Measurements from ENCODE around the gene LRRK1. TPM values are rescaled to one million over a fixed set of nuclear protein-coding genes. Genes with fewer than 3 reads are reported as not detected.
"Not testable (repeated sequence)": the region's sequence is repeated elsewhere in the genome, so short reads cannot be mapped to it uniquely, and the experiment has no call there.

LRRK1 gene
- polyA plus RNA-seq, 1 donor from 2014 or later = 13.2 TPM

DNA sequence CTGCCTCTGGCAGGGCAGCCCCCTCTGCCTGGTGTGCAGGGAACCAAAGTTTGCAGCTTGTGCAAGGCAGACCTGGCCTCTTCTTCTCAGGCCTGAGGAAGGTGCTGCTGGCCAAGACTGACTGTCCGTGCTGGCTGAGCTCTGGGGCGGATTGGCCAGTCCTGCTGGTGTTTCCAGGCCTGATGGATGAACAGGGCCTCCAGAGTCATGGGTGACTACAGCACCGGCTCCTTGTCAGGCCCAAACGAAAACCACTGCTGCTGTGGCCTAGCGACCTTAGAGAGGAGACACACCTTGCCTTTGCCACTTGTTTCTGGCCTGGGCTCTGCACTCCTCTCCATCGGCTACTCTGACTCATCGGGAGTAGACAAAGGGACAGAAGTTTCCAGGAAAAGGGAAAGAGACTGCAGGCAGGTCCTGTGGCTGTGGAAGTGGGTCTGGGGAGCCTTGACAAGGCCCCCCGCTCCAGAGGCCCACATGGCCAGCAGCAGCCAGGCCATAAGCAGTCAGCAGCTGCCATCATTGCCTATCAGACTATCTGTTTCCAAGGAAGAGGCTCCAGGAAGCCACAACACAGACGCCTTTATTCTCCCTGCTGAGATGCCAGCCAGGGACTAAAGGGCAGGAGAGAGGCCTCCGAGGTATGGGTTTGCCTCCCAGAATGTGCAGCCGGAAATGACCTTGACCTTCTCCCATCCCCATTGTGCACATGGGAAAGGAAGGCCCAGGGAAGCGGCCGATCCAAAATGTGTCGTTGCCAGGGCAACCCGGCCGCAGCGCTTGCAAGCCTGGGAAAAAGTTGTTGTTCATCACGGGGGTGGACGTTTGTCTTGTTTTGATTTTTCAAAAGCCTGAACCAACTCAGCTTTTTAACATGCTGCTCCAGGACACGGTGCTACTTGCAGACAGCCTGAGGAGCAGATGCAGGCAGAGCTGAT, 172.2 kb downstream of the LRRK1 start:
- H3K36me3 Mint-ChIP-seq = no peaks in the 10 kb centered on the region
- H3K27me3 Mint-ChIP-seq = peaks cover 5% of the 10 kb centered on the region
- peak overlapping the region in 1 of 4 donors; percentile 23 for H3K4me3 Mint-ChIP-seq
- H3K27ac Mint-ChIP-seq = no peak overlapping the region
- H3K9me3 Mint-ChIP-seq = peaks cover 0 to 2% (median 0%) of the 10 kb centered on the region in 3 donors
- H3K4me1 Mint-ChIP-seq = no peaks in the 10 kb centered on the region

DNA sequence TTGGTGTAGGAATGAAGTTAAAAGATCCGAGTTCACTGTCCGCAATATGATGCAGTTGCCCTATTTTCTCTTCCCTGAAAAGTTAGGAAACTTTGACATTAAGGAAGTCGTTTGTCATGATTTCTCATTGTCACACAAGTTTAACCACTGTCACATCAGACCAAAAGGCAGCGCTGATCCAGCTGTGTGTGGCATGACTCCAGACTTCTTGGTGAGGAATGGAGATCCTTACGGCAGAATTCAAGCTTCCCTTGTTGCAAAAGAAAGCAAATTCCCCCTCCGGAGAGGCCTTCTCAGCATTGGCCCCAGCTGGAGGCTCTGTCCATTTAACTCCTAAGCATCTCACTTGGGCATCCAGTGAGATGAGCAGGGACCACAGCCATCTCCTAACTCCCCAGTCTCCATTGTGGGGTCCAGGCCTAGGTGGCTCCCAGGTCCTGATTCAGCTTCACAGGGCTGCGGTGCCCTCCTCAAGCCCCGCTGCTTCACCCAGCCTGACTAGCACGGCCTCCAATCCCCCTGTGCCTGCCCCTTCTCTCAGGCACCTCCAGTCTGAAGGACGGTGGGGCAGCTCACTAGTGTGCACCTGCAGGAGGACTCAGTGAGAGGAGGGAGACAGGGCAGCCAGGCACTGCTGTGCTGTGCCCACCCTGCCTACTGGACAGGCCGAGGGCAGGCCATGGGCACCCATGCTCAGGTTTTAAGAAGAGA, 173.2 kb downstream of the LRRK1 start:
- Mint-ChIP-seq H3K36me3 (peaks cover 2% of the 10 kb centered on the region), H3K4me1 (no peaks in the 10 kb centered on the region), H3K27ac (no peak overlapping the region), H3K9me3 (peaks cover 0 to 2% (median 0%) of the 10 kb centered on the region in 3 donors), H3K4me3 (peak overlapping the region in 1 of 4 donors; percentile 23), H3K27me3 (peaks cover 3% of the 10 kb centered on the region)

GRCh38 chr15:101092867-101093202, 173.7 kb downstream of the LRRK1 start:
- no peak overlapping the region for H3K27ac Mint-ChIP-seq
- H3K4me1 Mint-ChIP-seq = no peaks in the 10 kb centered on the region
- H3K27me3 Mint-ChIP-seq = peaks cover 3% of the 10 kb centered on the region
- H3K9me3 Mint-ChIP-seq = peaks cover 0 to 2% (median 0%) of the 10 kb centered on the region in 3 donors
- H3K4me3 Mint-ChIP-seq = no peak overlapping the region
- H3K36me3 Mint-ChIP-seq = peaks cover 2% of the 10 kb centered on the region

- peaks cover 3% of the 10 kb centered on the region for H3K27me3 Mint-ChIP-seq
- peaks cover 2% of the 10 kb centered on the region for H3K36me3 Mint-ChIP-seq
- no peak overlapping the region for H3K4me3 Mint-ChIP-seq
- no peaks in the 10 kb centered on the region for H3K4me1 Mint-ChIP-seq
- no peak overlapping the region for H3K27ac Mint-ChIP-seq
- peaks cover 0 to 2% (median 0%) of the 10 kb centered on the region in 3 donors for H3K9me3 Mint-ChIP-seq
Measured at GRCh38 chr15:101093958-101094357, 174.8 kb downstream of the LRRK1 start.

- not testable (repeated sequence) for H3K36me3 Mint-ChIP-seq, H3K9me3 Mint-ChIP-seq, H3K27ac Mint-ChIP-seq, H3K4me1 Mint-ChIP-seq, H3K4me3 Mint-ChIP-seq, H3K27me3 Mint-ChIP-seq
Measured at GRCh38 chr15:101095796-101096406, 176.7 kb downstream of the LRRK1 start.

GRCh38 chr15:101097111-101097510, 178.0 kb downstream of the LRRK1 start:
- Mint-ChIP-seq H3K36me3 (peaks cover 2% of the 10 kb centered on the region), H3K9me3 (peaks cover 0 to 4% (median 4%) of the 10 kb centered on the region in 3 donors), H3K27ac (no peak overlapping the region), H3K4me1 (peaks cover 0 to 2% (median 0%) of the 10 kb centered on the region in 3 donors), H3K4me3 (no peak overlapping the region), H3K27me3 (no peaks in the 10 kb centered on the region)

GRCh38 chr15:101099183-101099582, 180.0 kb downstream of the LRRK1 start:
- peaks cover 0 to 2% (median 0%) of the 10 kb centered on the region in 3 donors for H3K4me1 Mint-ChIP-seq
- no peak overlapping the region for H3K4me3 Mint-ChIP-seq
- H3K36me3 Mint-ChIP-seq = peaks cover 2% of the 10 kb centered on the region
- peaks cover 0 to 4% (median 4%) of the 10 kb centered on the region in 3 donors for H3K9me3 Mint-ChIP-seq
- no peak overlapping the region for H3K27ac Mint-ChIP-seq
- no peaks in the 10 kb centered on the region for H3K27me3 Mint-ChIP-seq

DNA sequence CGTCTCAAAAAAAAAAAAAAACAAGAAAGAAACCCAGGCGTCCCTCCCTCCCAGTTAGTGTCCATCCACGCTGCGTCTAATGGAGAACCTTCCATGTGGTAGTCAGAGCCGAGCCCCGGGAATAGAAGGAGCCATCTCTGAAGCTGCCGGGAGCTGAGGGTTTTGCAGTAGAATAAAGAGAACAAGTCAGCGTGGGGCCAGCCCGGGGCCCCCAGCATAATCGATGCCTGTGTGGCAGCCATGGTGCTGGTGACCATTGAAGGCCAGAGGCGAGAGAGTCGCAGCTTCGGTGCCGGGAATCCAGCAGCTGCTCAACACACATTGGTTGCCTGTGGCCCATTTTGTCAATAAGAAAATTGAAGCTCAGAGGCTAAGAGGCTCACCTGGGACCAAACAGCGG, 181.0 kb downstream of the LRRK1 start:
- Mint-ChIP-seq H3K4me3 (no peak overlapping the region), H3K27me3 (no peaks in the 10 kb centered on the region), H3K9me3 (peaks cover 0 to 4% (median 2%) of the 10 kb centered on the region in 3 donors), H3K4me1 (peaks cover 0 to 2% (median 0%) of the 10 kb centered on the region in 3 donors), H3K27ac (no peak overlapping the region), H3K36me3 (peaks cover 2% of the 10 kb centered on the region)

DNA sequence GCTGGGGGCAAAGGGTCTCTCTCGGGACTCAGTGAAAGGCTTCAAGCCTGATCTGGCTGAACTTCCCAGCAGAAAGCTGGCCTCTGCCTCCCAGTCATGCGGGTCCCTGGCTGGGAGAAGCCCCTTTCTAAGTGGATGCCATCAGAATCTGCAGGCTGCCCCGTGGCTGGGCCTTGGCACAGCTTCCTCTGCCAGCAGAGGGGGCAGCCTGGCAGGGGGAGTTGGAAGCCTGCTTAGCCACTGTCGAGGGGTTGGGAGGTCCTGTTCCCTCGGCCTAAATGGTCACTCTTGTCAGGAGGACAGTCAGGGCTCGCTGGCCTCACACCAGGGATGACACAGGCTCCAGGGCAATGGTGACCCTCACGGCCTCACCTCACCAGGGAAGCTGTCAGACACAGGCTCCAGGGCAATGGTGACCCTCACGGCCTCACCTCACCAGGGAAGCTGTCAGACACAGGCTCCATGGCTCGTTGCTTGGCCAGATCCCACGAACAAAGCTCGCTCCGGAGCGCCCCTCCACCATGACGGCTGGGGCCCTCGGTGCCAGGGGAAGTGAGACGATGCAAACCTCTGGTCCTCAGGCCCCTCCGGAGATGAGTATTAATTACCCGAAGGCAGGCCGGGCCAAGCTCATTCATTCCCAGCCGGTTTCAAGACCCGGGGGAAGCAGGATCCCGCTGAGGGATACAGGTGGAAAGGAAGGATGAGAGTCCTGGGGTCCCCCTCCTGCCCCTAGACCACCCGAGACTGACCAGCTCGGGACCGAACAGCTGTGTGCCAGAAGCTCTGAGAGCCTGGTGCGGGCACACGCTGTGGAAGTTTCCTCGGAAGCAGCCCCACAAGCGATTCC, 181.7 kb downstream of the LRRK1 start:
- Mint-ChIP-seq H3K27me3 (no peaks in the 10 kb centered on the region), H3K36me3 (peaks cover 2% of the 10 kb centered on the region), H3K27ac (no peak overlapping the region), H3K4me3 (no peak overlapping the region), H3K9me3 (peaks cover 0 to 4% (median 2%) of the 10 kb centered on the region in 3 donors), H3K4me1 (peaks cover 0 to 2% (median 0%) of the 10 kb centered on the region in 3 donors)

- no peaks in the 10 kb centered on the region for H3K27me3 Mint-ChIP-seq
- H3K9me3 Mint-ChIP-seq = peaks cover 0 to 4% (median 2%) of the 10 kb centered on the region in 3 donors
- H3K4me1 Mint-ChIP-seq = peaks cover 0 to 2% (median 0%) of the 10 kb centered on the region in 3 donors
- H3K36me3 Mint-ChIP-seq = no peaks in the 10 kb centered on the region
- no peak overlapping the region for H3K27ac Mint-ChIP-seq
- no peak overlapping the region for H3K4me3 Mint-ChIP-seq
Measured at GRCh38 chr15:101101676-101102075, 182.5 kb downstream of the LRRK1 start.

- Mint-ChIP-seq H3K27me3 (no peaks in the 10 kb centered on the region), H3K4me3 (no peak overlapping the region), H3K27ac (no peak overlapping the region), H3K36me3 (no peaks in the 10 kb centered on the region), H3K4me1 (peaks cover 0 to 2% (median 0%) of the 10 kb centered on the region in 3 donors), H3K9me3 (peaks cover 0 to 4% (median 2%) of the 10 kb centered on the region in 3 donors)
Measured at GRCh38 chr15:101102746-101103145, 183.6 kb downstream of the LRRK1 start.

- H3K9me3 Mint-ChIP-seq = peaks cover 0 to 4% (median 2%) of the 10 kb centered on the region in 3 donors
- no peaks in the 10 kb centered on the region for H3K27me3 Mint-ChIP-seq
- peaks cover 0 to 2% (median 0%) of the 10 kb centered on the region in 3 donors for H3K4me1 Mint-ChIP-seq
- no peak overlapping the region for H3K27ac Mint-ChIP-seq
- no peaks in the 10 kb centered on the region for H3K36me3 Mint-ChIP-seq
- H3K4me3 Mint-ChIP-seq = no peak overlapping the region
Measured at GRCh38 chr15:101103598-101103997, 184.4 kb downstream of the LRRK1 start.

DNA sequence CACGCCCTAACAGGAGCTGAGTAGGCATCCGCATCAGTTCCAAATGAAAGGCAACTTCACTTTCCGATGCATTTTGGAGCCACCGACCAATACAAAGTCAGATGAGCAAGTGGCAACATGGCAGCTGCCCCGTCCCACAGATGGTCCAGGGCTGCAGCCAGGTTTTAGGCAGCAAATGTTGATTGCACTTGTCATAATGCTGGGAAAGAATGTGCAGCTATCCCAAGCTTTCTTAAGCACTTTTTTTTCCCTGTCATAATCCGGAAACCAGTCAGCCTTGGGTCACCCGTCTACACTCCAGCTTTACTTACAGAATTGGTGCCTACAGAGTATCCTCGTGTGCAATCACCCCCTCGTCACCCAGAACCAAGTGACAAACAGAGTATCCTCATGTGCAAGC, 185.0 kb downstream of the LRRK1 start:
- H3K27ac Mint-ChIP-seq = no peak overlapping the region
- no peaks in the 10 kb centered on the region for H3K27me3 Mint-ChIP-seq
- peaks cover 1% of the 10 kb centered on the region for H3K36me3 Mint-ChIP-seq
- peaks cover 0 to 4% (median 2%) of the 10 kb centered on the region in 3 donors for H3K9me3 Mint-ChIP-seq
- no peak overlapping the region for H3K4me3 Mint-ChIP-seq
- peaks cover 0 to 2% (median 0%) of the 10 kb centered on the region in 3 donors for H3K4me1 Mint-ChIP-seq
